GM19452 (cell line): ENCODE measurements around the gene ANKS1B.
A peak's percentile ranks its signal among the peaks of the same experiment; 100 is the strongest.

ENCODE experiments used
- ATAC-seq: cut with Tn5 transposase; IDR thresholded peaks from one replicate; pipeline ENCODE4 v1.9.1; 2021; ENCODE audit not compliant: unreplicated experiment

ANKS1B gene

DNA sequence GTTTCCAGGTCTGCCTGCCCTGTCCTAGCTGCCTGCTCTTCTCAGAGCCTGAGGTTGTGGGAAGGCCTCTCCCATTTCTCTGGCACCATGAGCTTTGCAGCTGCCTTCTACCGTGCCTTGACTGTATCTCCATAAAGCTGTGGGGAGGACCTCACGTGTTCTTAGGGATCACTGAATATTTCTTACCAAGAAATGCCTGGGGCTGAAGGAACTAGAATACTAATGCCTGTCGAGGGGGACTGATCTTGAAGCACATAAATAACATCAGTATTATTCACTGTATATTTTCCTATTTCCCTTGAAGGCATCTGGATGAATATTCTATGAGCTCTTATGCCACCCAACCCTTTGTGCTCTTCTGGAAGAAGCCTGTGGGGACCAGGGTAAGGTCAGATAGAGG, 1236.3 kb downstream of the ANKS1B start:
- ATAC-seq = no peak

DNA sequence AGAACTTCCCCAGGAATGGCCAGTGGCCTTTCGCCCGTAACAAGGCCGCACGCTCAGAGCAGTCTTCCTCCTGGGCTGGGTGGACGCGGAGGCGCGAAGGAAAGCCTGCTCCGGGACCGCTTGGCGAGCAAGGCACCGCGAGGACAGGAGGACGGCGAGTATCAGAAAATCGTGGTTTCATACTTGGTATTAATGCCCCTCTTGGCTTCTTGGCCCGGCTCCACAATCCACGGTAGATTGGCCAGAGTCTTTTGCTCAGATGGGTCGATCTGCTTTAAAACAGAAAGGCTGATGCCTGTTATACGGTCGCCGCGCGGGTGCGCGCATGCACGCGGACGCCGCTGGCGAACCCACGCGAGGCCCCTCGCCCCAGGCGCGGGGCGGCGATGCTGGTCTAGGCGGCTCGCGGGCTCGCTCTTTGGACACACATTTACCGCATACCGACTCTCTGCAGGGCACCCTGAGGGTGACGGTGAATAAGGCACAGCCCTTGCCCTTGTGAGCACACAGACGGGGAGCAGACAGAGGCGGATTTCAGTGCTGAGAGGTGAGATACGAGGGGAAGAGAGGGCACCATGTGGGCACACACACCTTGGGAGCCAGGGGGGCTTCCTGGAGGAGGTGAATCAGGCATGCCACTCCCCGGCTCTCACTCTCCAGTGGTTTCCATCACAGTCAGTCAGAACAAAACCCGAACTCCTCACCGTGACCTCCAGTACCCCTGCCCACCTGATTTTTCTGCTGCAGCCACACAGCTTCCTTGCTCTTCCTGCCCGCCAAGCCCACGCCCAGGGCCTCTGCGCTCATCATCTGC, 1239.0 kb downstream of the ANKS1B start:
- ATAC-seq = peak; percentile 52

DNA sequence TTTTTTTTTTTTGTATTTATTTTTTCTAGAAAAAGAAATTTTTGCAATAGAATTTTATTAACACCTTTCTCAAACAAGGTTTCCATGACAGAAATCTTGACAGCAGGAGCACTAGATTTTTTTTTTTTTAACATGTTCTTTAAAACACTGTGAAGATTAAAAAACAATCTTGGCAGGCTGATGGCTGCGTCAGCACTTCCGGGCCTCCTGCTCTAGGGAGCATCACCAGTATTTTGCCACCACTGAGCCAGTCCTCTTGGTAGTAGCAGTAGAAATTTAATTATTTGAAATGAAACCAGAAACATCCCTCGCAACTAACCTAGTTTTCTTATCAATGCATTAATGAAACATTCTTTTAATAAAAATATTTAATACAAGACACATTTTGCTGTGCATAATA, 1240.1 kb downstream of the ANKS1B start:
- no peak for ATAC-seq

DNA sequence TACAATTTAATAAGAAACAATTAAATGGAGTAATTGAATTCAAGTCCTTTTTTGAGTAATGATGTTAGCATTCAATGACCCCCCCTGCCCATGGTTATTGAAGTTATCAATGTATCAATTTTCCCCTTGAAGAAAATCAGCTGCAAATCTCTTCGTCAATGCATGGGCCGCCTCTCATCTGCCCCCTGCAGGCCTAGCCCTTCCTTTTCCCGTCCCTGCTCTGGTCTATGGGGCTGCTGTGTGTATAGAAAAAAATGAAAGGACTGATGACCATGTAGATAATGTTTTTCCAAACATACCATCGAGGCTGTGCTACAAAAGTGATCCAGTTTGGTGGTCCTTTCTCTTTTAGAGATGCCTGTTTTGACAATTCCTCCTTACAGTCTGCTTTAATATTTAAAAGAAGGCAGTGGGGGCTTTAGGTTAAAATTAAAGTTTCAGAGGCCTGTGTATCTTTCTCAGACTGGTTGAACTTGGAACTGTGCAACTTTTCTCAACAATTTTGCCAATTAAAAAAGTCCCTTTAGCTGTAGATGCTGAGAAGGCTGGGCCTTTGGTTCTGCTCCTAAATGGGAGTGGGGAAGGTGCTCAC, 1241.3 kb downstream of the ANKS1B start:
- ATAC-seq = peak; percentile 61

DNA sequence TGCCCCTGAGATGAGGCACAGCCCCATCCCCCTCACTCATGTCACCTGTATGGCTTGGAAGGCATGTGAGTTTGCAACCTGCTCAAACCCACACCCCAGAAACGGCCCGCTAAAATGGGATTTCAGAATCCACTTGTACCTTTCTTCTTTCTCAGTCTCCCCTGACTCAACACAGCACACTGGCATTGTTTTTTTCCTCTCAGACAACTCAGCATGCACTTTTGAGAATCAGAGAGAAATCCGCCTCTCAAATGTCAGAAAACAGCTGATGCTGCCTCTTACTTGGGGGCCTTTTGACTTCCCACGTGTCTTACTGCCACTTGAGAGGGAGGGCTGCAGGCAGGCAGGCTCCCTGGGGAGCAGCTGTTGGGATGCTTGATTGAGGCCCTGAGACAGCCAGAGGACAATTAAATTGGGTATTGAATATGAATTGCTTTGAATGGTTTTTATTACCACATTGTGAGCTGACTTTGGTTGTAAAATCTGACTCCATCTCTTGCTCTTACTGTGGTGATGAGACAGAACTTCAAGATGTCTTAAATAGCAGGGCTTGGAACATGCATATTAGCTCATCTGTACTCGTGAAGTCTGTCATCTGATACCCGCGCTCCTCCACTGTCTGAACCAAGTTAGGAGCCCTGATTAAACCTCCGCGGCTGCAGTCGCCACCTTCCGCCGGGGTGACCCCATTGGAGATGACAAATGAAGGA, 1243.0 kb downstream of the ANKS1B start:
- ATAC-seq = no peak

DNA sequence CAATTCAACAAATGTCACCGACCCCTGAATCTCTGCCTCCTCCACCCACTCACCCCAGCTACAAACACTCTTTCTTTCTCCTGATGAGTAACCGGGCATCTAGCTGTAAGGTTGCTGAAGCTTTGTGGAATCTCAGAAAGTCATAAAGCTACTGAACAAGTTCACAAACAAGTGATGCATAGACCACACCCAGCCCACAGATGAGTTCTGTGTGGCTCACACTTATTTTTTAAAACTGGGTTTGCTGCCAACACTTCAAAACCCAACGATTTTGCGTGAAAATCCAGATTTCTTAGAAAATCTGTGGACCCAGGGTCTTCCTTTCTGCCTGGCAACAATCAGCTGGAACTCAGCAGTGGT, 1243.6 kb downstream of the ANKS1B start:
- ATAC-seq = no peak

DNA sequence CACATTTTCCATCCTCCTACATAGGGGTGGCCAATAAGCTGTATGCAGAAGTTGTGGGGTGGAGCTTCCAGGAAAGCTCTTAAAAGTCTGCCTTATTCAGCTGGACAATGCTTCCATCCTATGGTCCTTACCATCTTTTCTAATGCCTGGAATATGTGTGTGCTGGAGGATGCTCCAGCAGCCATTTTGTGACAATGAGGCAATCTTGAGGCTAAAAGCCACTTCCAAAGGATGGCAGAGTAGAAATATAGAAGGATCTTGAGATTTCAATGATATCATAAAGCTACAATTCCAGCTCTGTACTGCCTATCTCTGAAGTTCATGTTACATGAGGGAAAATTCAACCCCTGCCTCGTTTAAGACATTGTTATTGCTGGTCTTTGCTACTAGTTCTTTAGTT, 1244.0 kb downstream of the ANKS1B start:
- no peak for ATAC-seq

DNA sequence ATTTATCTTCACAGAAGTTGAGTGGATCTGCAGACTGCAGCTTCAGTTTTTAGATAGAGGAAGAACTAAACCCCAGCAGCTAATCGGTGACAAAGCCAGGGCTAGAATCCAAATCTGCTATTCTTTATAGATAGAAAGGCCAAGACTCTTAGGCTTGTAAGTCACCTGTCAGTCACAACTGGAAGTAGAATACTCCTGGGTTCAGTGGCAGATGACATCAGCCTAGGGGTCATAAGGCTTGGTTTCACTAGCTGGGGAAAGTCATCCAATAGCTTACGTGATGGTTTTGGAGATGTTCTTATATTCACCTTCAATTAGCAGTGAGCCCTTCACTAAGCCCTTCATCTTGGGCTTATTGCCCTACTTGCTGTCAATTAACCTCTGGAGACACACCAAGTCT, 1246.2 kb downstream of the ANKS1B start:
- ATAC-seq = no peak

DNA sequence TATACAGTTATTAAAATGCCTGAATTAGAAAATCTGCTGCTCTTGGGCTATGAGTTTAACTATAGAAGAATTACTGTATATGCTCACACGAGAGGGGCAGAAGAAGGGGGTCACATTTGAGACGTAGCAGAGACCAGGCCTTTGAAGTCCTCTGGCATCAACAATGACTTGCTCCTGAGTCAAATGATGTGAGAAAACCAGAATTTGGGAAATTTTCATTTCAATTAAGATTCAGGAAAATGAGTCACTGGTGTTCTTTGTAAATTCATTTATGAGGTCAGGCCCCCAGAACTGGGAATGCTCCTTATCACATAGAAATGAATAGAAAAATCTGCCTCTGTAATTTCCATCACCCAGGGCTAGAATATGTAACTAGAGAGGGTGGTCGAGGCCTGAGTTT, 1246.7 kb downstream of the ANKS1B start:
- no peak for ATAC-seq

DNA sequence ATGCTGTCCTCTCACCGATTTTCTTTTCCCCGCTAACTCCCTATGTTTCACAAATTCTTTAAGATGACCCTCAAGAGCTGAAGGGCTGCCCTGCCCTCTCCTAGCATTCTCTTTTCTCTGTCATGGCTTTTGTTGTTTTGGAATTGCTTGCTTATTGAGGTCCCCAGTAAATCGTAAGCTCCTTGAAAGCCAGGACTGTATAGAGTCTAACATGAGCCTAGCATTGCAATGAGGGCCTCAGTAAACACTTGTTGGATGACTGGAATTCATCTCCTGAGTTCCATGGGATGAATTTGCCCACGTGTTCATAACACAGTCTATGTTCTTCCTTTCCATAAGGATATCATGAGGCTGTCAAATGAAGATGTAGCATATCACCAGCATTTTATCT, 1247.4 kb downstream of the ANKS1B start:
- no peak for ATAC-seq

DNA sequence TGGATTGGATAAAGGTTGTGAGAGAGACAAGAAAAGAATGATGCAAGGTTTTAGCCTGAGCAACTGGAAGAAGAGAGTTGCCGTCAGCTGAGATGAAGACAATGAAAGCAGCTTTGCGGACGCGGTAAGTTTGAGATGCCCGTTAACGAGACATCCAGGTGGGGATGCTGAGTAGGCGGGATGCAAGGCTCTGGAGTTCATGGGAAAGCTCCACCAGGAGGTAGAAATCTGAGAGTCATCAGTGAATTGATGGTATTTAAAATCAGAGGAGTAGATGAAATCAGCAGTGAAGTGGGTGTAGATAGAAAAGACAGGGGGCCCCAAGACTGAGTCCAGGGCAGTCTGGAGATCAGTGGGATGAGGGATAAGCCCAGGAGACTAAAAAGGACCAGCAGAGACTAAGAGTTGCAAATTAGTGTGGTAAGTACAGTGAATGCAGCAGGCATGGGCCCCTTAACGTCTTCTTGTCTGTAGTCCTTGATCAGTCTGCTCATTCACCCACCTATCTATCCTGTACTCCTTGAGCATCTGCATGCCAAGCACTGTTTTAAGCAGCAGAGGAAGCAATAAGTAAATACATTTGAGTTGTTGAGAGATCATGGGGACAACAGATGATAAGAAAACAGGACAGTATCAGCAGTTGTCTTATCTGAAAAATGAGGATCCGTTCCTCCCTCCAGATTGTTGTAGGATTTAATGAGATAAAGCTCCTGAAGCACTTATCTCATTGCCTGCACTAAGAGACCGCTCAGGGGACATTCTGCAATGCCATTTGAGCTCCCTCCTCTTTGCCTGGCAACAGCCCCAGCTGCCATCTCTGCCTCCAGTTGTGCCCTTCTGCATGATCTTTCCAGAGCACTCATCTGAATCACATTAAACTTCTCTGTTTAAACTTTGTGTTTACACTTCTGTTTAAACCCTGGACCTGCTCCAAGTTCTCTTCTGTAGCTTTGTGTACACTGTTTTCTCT, 1248.1 kb downstream of the ANKS1B start:
- no peak for ATAC-seq

DNA sequence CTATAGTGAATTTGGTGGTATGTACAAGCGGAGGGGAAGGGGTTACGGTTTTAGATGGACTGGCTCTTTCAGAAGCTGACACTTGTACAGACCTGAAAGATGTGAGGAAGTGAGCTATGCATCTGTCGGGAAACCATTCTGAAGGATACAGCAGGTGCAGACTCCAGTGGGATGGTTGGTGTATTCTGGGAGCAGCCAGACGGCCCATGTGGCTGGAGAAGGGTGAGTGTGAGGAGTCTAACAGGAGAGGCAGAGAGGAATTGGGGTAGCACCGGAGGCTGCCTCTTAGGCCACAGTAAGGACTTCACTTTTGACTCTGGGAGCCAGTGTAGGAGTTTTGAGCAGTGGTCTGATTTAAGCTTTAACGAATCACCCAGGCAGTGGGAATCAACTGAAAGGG, 1248.9 kb downstream of the ANKS1B start:
- ATAC-seq = no peak

DNA sequence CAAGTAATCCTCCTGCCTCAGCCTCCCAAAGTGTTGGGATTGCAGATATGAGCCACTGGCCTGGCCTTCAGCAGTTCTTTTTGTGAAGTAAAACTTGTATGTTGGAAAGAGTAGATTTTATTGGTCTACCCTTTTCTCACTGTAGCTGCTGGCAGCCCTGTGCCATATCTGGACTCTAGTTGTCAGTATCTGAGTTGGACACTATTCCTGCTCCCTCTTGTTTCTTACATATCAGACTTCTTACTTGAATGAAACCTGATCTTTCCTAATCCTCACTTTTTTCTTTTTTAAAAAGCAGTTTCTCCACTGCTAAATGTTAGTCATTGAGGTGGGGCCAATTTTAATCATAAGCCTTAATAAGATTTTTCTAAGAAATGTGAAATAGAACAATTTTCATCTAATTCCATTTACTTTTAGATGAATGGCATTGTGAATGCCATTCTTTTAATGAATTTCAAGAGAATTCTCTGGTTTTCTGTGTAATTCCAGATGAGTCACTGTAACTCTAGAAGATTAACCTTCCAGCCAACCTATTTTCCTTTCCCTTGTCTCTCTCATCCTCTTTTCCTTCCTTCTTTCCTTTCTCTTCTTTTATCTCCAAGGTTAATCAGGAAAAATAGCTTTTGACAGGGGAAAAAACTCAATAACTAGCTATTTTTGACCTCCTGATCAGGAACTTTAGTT, 1250.9 kb downstream of the ANKS1B start:
- no peak for ATAC-seq

DNA sequence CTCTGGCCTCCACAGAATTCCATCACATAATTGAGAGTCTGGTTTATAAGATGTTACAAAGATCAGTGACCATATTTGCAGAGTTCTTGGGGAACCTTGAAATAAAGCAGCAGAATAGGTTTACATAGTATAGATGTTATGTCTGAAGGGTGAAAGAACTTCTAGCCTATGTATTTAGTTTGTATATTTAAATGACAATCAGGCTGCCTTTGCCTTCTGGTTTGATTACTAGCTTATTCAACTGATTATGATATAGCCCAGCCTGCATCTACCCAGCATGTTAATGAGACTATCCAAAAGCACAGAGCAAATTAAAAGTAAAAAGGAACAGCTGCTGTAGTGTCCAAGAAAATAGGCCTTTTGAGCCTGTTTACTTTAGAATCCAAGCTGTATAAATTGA, 1254.3 kb downstream of the ANKS1B start:
- ATAC-seq = no peak

DNA sequence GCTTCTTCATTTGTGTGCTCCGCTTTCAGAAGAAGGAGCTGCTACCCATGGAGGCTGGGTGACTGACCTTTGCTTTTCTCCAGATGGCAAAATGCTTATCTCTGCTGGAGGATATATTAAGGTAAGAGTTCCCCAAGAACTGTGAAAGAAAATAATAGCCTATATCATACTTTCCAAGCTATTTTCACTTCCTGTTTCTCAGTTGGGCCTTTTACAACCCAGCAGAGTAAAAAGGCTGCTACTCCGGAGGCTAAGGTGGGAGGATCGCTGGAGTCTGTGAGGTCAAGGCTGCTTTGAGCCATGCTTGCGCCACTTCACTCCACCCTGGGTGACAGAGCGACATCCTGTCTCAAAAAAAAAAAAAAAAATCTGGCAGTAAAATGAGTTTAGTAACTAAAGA, 1257.5 kb downstream of the ANKS1B start:
- no peak for ATAC-seq

DNA sequence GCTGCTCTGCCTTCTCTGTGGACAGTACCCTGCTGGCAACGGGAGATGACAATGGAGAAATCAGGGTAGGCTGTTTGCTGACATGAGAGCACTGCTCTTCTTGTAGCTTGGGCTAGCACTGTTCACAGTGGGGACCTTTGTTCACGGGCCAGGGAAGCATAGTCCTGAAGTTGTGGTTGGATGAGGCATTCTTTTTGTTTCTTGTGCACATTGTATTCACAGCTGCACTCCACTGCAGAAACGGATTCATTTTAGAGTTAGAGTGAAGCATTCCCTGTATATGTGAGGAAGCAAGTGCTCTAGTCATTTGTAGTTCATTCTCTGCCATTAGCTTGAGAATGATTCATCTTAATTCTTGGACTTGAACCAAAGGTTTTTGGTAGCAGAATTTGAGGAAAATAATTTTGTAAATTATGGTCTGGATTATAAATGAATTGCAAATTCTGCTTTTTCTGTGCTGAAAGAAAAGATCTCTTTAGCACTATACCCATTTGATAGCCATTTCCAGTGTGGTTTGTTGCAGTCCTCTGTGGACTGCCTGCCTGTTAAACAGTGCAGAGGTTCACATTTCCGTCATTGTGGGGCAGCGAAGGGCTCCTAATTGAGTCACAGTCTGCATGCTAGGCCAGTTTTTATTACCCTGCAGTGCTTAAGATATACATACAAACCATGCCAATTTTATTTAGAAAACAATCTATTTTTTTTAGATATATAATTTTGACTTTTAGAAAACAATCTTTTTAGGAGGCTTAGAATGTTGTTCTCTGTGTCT, 1259.1 kb downstream of the ANKS1B start:
- peak; percentile 66 for ATAC-seq

DNA sequence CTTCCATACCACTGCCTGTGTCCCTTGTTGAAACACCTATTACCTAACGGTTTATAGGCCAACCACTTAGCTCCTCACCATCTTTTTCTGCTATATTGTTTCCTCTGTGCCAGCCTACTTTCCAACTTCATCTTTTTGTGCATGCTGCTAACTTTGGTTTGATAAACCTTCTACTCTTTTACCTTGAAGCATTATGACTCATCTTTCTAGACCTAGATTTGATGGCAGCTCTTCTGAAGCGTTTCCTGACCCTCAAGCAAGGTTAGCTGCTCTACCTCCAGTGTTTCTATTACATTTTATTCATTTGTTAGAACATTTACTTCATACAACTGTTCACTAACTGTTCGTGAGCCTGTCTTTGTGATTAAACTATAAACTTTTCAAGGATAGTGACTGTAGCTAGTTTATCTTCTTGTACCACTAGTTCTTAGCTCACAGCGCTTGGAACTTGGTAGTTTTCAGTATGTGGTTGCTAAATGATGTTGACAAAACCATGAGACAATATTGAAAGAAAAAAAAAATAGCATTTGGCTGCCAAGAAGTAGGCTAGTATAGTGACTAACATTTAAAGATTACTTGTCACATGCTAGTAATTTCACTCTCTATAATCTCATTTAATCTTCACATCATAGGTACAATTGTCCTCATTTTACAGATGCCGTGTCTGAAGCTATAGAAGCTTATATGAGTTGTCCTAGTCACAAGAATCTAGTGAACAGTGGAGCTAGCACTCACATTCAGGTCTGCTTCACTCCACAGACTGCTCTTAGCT, 1260.2 kb downstream of the ANKS1B start:
- no peak for ATAC-seq

DNA sequence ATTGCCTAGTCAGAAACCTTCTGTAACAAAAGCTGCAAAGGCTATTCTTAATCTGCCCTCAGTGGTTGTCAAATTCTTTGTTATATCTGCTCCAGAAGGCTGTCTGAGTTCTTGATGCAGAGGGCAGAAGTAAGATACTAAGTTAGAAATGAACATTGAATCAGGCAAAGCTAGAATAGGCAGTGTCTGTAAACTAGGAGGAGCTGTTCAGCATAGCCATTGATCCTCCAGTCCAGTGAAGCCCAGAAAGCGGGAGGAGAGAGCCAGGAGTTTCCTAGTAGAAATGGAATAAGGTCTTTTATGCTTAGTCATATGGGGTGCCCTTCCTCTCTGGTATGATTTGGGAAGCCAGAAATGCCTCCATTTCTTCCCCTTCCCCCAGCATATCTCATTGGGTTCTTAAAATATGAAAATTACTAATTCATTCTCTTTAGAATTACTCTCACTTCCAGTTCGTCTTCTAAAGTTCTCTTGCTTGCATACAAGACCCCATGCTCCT, 1263.5 kb downstream of the ANKS1B start:
- no peak for ATAC-seq
